ENCODE data around the gene SETD3.

SETD3 gene

DNA sequence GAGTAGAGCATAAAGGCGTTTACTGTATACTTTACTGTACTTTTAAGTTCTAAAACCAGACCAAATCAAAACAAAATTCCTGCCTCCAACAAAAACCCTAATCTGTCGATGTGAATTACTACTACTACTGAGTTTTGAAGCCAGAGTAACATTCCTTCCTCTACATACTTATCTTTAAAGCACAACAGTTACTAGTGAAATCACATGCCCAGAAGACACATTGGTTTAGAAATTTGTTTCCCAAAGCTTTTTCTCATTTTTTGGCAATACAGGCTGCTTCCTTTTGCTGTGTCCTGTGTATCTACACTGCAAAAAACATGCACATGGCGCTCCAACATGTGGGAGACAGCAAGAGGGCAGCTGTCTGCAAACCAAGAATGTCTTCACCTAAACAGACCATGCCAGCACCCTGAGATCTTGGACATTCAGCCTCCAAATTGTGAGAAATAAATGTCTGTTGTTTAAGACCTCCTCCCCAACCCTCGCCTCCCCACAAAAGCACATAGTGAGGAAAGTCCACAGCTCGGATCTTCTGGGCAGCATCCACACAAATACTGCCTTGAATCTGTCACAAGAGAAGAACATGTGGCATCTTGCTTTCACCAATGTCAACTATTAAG lies 21.1 kb downstream of the SETD3 start:
- DNase-seq (ENCODE audit: low read depth) = no peak

GRCh38 chr14:99454246-99454645 lies 26.4 kb downstream of the SETD3 start:
- no peak for DNase-seq (ENCODE audit: low read depth)

GRCh38 chr14:99452968-99453367 lies 27.7 kb downstream of the SETD3 start:
- DNase-seq (ENCODE audit: low read depth) = no peak

GRCh38 chr14:99451234-99451633 lies 29.4 kb downstream of the SETD3 start:
- no peak for DNase-seq (ENCODE audit: low read depth)

DNA sequence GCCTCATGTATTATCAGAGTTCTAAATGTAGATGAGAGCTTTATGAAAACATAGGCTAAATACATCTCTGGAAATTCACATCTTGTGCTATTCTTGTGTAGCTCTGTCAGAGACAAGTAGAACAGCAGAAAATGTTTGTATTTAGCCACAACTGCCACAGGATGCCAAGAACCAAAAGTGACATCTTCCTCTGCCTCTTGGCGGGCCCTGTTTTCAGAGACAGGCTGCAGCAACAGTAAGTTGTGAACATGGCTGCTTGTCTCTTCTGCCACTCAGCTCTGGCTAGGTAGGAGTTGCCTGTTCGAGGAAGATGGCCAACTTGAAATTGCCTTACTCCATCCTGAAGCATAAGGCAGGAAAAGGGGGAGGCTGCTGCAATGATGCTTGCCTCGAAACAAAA lies 30.4 kb downstream of the SETD3 start:
- no peak for DNase-seq (ENCODE audit: low read depth)

DNA sequence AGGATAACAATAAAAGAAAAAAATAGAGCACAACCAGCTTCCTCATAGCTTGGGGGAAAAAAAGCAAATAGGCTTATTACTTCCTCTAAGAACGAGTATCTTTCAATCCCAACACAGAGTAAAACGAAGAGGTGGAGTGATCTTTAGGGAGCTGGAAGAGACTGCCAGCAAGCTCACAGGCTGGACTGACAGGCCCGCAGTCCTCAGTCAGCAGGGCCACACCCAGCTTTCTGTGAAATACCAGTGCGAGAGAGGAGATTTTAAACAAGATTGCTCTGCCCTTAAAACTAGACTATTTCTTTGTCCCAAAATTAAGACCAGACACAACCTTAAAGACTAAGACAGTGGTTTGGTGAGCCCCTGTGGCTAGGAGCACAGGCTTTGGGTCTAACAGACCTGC lies 32.9 kb downstream of the SETD3 start:
- no peak for DNase-seq (ENCODE audit: low read depth)

DNA sequence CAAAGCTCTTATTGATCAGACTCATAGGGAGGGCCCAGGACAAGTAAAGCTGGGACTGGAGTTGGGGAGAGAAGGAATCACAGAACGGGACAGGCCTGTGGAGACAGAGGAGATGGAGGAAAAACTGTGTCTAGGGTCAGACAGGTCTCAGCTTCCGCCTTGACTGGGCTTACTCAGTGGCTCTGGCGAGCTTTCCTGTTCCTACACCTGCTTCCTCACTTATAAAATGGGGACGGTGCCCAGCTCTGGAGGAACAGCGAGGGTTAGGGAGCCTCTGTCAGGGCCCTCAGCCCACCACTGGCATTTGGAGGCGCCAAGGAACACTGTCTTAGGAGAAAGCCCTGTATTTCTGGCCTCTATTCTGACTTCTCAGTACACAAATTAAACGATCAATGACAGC lies 34.7 kb downstream of the SETD3 start:
- DNase-seq (ENCODE audit: low read depth) = no peak

- no peak for DNase-seq (ENCODE audit: low read depth)
These were observed 38.7 kb downstream of the SETD3 start for GRCh38 chr14:99441918-99442317.

DNA sequence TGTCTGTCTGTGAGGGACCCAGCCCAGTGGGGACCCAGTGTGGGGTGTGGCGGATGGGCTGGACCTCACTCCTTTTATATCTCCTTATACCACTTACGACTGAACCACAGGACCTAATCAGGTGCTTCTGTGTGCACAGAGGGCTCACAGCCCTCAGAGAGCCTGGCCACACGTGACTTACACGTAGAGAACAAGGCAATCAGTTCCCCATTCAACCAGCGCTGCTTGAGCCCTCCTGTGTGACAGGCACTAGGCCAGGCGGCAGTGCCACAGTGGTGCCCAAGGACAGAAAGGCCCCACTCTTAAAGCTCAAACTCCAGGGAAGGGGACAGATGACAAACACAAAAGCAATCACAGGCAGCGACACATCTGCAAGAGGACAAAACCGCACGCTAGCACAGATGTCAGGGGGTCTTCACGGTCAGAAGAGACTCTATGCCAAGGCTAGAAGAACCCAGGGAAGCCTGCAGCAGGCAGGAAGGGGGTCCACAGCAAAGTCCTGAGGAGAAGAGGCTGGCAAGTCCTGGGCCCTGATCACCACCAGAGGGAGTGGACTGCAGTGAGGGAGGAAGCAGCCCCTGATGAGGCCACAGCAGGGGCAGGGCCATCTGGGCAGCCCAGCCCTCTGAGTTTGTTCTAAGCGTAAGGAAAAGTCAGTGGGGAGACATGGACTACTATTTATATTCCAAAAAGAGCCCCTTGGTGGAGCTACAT lies 39.3 kb downstream of the SETD3 start:
- DNase-seq (ENCODE audit: low read depth) = no peak

DNA sequence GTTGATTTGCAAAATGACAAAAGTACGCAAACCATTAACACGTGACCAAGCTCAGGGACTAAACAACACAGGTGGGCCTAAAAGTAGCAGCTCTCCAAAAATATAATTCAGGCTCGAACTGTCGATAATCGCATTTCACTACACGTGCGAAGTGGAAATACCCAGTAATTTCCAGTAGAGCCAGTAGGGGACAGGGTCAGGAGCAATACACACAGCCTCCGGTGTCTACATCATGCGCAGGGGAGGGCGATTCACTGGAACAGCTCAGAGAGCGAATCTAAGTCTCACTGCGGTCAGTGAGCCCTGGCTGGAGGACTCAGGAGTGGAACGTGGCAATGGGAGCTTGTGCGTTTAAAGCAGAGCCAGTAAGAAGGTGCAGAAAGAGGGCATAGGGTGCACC lies 40.4 kb downstream of the SETD3 start:
- DNase-seq (ENCODE audit: low read depth) = no peak

GRCh38 chr14:99437706-99438105 lies 43.0 kb downstream of the SETD3 start:
- DNase-seq (ENCODE audit: low read depth) = no peak

- no peak for DNase-seq (ENCODE audit: low read depth)
These were observed 44.1 kb downstream of the SETD3 start for GRCh38 chr14:99436247-99437180.

GRCh38 chr14:99435327-99435726 lies 45.3 kb downstream of the SETD3 start:
- DNase-seq (ENCODE audit: low read depth) = no peak

DNA sequence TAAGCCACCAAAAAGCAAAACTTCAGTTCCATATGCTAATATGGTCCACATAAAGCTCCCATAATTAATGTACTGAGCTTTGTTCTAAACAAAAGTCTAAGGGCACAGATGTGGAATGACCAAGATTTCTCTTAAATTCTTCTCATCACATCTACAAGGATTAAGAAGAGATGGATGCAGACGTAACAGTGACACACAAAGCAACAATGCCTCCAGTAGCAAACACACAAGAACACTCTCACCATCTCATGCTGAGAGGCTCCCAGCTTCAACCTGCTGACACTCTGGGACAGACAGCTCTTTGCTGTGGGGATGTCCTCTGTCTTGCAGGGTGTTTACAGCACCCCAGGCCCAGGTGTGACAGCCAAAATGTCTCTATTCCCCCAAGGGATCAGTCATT lies 48.2 kb downstream of the SETD3 start:
- DNase-seq (ENCODE audit: low read depth) = no peak

DNA sequence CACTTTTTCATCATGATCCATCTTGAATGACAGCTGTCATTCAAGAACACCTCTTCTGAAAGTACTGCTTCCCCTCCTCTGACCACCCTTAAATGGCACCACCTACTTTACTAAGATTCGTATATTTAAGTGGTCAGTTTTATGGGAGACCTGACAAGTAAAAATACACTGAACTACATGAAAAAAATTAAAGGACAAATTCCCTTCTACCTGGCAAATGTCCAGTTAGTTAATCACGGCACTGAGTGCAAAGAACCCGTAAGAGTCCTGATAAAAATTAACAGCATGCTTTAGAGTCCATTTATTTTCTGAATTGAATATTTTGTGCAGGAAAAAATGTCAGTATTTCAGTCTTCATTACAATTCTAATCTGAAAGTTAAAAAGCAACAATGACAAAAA lies 48.7 kb downstream of the SETD3 start:
- no peak for DNase-seq (ENCODE audit: low read depth)

GRCh38 chr14:99430491-99430890 lies 50.2 kb downstream of the SETD3 start:
- DNase-seq (ENCODE audit: low read depth) = no peak

GRCh38 chr14:99427632-99428300 lies 52.9 kb downstream of the SETD3 start:
- DNase-seq (ENCODE audit: low read depth) = no peak

- DNase-seq (ENCODE audit: low read depth) = no peak
These were observed 53.8 kb downstream of the SETD3 start for GRCh38 chr14:99426813-99427346.

DNA sequence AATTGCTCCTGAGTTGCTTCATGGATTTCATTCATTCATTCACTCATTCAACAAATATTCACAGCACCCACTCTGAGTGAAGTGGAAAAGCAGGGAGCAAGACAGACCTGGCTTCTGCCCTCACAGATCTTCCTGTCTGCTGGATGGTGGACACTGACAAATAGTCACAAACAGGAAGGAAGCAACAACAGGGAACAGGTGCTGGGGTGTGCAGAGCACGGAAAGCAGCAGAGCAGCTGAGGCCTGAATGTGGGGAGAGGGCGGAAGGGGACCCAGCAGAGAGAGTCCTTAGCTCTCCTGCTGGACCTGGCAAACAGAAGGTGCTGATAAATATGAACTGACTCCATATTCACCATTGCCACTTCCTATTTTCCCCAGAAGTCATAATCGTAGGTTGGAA lies 54.4 kb downstream of the SETD3 start:
- DNase-seq (ENCODE audit: low read depth) = no peak

DNA sequence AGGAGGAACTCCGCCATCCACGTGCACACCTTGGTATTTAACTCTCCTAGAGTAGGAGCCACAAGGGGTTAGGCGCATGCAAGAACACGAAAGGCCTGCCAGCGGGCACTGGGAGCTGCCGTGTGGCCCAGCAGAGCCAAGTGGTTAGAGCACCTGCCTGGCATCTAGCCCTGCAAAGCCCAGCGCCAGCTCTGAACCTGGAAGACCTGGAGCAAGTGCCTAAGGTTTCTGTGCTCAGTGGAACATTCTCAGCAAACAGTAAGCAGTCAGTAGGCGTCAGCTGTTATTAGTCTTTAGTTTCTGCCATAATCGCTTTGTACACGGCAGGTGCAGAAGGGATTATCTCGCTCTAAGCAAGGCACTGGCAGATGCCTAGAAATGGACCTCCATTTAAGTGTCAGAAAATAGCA lies 55.4 kb downstream of the SETD3 start:
- DNase-seq (ENCODE audit: low read depth) = no peak

DNA sequence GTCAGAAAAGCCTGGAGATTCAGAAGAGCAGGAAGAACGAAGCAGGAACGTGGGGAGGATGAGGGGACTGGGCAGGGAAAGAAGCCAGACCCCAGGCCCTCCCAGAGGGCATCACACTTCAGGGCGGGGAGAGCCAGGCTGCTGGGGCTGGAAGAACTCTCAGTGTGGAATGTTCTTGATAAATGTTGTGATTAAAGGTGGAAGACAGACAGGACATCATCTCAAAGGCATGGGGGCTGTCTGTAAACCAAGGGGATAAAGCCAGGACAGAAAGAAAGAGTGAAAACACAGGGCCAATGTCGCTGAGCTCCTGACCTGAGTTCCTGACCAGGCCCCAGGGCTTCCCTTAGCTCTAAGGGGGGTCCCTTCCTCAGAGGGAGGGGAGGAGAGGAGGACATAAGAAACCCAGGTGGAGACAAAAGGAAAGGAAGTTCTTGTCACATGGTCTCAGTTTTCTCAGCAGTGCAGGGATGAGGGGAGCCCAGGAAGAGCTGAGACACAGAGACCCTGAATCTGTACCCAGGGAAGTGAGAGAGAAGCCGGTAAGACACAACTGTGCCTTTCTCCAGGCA lies 56.3 kb downstream of the SETD3 start:
- DNase-seq (ENCODE audit: low read depth) = no peak

DNA sequence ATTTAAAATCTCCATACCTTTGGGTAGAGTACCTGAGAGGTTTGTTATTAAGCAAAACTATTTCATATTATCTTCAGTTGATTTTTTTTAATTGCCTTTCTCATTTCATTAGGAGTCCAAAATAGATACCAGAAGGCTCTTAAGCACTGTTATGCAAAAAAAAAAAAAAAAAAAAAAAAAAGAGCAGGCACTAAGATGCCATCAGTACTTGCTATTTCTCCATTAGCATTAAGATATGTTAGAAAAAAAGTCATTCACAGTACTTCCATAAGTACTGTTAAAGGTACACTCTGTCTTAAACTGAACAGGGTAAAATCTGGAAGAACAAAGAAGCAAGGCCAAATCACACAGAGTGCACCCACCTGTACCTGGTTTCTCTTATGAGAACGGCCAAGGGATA lies 57.2 kb downstream of the SETD3 start:
- no peak for DNase-seq (ENCODE audit: low read depth)

Data from stimulated activated CD8-positive, alpha-beta memory T cell treated with anti-CD3 and anti-CD28 coated beads, Interleukin-12 subunit alpha, Interleukin-12 subunit beta, amount 100 ng/mL, for 4 hours (primary cell).